GM21526 (cell line): ENCODE results near the gene ASTL.

ENCODE experiments used
- ATAC-seq: cut with Tn5 transposase; IDR thresholded peaks from one replicate; pipeline ENCODE4 v1.9.1; 2021; ENCODE audit warnings: moderate library complexity; ENCODE audit not compliant: unreplicated experiment, low FRiP score

ASTL gene

DNA sequence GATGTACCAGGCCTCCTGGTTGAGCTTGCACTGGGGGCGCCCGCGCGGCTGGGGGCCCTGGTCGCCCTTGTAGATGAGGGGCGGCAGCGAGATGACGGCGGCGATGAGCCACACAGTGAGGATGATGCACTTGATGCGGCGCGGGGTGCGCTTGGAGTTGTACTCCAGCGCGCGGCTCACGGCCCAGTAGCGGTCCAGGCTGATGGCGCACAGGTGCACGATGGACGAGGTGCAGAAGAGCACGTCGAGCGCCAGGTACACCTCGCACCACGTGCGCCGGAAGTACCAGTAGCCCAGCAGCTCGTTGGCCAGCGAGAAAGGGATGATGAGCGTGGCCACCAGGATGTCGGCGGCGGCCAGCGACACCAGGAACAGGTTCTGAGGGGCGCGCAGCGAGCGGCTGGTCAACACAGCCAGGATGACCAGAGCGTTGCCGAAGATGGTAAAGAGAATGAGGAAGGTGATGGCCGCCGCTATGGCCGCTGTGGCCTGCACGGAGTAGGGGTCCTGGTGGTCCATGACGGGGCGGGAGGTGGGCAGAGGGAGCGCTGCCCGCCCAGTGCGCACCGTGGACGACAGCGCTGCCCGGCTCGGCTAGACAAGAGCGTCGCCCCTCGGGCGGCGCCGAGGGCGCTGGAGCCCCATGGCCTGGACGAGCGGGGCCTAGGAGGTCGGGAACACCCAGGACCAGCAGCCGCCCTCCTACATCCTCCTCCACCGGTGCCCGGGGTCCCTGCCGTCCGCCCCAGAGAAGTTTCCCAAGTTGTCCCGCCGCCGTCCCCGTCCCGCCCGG lies 22.5 kb downstream of the ASTL start:
- no peak for ATAC-seq

DNA sequence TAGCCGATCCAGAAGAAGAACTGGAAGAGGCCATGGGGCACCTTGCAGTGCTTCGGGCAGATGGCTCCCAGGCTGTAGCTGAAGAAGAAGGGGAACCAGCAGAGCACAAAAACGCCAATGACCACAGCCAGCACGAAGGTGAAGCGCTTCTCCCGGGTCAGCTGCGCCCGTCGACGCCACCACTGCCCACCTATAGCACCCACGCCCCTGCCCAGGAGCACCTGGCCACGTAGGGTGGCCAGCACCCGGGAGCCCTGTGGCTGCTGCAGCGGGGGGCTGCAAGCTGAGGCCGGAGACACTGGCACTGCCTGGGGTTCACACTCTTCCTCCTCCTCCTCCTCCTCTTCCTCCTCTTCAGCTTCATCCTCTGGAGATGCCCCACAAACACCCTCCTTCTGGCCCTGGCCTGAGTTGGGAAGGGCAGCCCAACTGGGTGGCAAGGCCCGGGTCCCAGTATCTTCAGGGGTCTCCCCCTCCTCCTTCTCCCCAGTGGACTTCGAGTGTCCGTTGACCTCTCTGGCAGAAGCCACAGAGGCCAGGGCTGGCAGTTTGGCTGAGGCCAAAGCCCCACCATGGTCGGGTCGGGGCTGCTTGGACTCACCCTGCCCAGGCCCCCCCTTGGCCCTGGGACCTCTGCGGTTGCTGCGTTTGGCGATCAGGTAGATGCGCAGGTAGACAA lies 23.3 kb downstream of the ASTL start:
- ATAC-seq, result no peak

GRCh38 chr2:96114546-96114902 lies 23.8 kb downstream of the ASTL start:
- ATAC-seq, result no peak

DNA sequence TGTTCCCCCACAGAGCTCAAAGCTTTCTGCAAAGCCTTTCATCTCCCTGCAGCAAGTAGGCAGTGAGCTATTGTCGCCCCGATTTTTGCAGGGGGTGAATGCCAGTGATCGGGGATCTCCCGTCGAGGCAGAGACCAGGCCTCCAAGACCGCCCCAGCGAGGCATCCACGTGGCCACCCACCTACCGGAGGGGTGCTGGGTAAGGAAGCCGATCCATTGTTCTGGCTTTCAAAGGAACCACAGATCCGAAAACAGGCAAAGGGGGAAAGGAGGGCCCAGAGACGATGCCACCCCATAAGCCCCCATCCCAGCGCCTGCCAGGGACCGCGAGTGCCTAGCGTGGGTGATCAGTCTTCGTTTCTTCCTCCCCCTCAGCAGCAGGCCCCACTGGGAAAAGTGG lies 24.4 kb downstream of the ASTL start:
- no peak for ATAC-seq

DNA sequence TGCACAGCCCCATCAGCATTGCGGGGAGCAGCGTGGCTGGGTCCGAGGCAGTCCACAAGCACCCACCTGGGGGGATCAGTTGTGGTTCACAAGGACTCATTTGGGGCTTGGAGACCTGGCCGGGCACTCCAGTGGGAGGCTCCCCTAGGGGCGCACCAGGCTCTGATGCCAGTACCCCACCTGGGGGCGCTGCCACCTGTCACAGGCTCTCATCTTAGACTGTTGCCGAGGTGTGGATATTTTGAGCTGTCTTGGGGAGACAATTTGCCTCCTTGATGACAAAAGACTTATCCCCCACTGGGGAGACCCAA lies 25.0 kb downstream of the ASTL start:
- no peak for ATAC-seq

DNA sequence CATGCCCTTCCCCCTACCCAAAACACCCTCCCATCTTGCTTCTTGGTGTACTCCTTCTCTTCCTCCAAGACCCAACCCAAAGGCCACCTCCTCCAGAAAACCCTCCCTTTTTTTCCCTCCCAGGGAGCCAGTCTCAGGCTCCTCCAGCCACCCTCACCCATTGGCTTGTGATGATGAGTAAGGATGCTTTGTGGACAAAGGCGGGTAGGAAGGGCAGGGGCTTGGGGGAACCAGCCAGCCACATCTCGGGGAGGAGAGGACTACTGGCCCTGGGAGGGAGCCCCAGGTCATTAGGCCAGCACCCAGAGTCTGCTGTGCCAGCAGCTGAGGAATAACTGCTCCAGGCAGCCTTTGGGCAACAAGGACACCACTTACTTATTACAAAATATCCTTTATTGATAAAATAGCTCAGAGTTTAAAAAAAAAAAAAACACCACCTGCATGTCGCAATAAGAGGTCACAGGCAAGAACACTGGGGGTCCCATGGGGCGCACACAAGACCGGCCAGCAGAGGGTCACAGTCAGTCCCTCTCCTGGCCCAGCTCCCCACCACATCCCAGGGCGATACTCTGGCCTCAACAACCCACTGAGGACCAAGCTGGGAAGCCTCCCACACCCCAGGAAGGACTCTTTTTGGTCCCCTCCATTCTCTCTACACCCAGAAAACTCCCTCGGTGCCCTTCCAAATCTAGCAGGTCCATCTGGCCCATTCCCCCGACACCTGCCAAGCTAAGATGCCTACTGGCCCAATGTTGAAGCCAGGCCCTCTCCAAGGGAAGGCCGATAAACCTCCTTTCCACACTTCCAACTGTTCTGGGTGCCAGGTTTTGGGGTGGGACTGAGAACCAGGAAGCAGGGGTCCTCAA lies 25.6 kb downstream of the ASTL start:
- no peak for ATAC-seq

DNA sequence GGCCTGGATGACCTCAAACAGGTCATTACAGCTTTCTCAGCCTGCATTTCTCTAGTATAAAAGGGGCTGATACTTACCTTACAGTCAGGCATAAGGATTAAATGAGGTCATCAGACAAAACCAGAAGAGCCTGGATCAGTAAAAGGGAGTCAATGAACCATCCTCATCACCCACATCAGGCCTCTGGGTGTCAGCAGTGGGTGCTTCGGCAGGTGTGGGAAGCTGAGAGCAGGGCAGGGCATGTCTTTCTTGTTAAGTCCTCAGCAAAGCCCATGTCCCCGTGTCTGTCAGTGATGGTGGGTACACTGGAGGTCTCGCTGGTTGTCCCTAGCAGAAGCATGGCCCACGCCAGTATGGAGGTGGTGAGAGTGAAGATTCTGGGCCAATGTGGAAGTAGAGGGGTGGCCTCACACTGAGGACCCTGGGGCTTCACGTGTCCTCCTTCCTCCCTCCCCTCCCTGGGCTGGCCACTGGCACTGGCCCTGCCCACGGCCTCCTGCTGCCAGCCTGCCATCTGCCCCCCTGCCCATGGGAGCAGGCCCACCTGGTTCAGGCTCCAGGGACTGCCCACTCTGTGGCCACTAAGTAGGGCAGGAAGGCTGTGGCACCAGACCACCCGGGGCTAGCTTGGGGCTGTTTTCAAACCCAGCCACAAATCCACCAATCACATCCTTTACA lies 26.3 kb downstream of the ASTL start:
- ATAC-seq, result no peak

- no peak for ATAC-seq
Observed at GRCh38 chr2:96111257-96111640, 27.1 kb downstream of the ASTL start.

DNA sequence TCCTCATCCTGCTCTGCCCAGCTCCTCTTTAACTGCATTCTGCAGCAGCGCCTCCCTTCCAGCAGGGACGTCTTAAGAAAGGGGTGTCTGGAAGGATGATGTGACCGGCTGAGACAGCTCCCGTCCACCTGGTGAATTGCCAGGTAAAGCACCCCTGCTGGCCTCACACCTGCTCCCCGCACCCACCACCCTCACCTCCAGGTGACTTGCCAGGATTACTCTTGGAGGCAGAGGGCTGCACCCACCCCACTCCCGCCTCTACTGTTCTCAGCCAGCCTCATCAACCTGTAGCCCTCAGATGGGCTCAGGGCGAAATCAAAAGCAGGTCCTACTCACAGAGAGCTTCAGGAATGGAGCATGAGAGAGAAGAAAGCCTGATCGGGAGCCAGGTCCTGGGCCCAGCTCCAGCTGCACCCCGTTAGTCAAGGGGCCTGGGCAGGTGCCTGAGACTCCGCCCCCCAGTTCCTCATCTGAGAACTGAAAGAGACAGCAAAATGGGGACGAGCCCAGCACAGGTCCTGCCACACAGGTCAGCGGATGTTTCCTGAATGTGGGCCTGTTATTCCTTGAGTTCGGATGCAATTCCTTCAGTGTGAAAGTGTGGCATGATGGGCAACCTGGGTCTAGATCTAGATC lies 27.6 kb downstream of the ASTL start:
- no peak for ATAC-seq

- ATAC-seq, result no peak
Observed at GRCh38 chr2:96109931-96110511, 28.3 kb downstream of the ASTL start.

- ATAC-seq, result no peak
Observed at GRCh38 chr2:96109361-96109680, 29.0 kb downstream of the ASTL start.

GRCh38 chr2:96108541-96109360 lies 29.6 kb downstream of the ASTL start:
- ATAC-seq, result no peak

DNA sequence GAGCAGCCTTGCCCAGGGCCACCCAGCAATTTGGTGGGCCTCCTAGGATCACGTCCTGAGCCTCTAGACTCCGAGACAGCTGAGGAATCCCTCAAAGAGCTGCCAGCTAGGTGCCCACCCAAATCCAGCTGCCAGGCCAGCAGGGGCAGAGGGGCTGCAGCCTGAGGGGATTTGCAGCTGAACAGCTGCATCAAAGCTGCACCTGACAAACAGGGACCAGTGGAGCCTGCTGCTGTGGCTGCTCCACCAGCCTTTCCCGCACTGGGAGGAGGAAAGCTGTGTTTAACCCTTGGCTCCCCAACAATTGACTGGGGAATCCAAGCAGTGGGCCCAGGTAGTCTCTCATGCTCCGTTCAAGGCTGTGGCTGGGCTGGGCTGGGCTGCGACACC lies 30.2 kb downstream of the ASTL start:
- no peak for ATAC-seq

- no peak for ATAC-seq
Observed at GRCh38 chr2:96107708-96108065, 30.6 kb downstream of the ASTL start.

GRCh38 chr2:96106991-96107707 lies 31.2 kb downstream of the ASTL start:
- ATAC-seq, result no peak

- ATAC-seq, result no peak
Observed at GRCh38 chr2:96105994-96106715, 32.1 kb downstream of the ASTL start.

DNA sequence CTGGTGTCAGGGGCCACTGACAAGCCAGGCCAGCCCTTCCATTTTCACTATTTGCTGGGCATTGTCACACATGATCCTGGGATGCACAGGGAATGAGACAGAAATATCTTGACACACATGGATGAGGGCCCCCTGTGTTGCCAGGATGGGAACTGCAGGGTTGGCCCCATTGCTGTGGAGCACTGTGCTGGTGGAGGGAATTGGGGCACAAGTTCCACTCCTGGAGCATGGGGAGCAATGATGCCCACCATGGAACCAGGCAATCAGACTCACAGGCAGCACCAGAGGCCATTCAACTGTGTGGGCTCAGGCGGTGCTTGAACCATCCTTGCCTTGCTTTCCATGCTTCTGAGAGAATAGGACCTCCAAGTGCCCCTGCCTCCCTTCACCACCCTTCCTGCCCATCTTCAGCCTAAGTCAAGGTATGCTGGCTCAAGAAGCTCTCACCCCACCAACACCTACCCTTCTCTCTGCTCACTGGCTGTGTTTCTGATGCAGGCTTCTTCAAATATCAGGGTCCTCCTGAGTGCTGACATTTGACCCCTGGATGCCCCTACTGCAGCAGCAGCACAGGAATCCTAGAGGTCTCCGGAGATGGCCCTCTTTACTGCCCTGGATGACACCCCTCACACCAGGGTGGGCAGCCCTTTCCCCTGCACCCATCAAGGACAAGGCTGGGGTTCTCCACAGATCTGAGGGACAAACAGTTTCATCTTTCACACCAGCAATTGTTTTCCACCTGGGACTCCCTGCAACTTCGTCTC lies 33.0 kb downstream of the ASTL start:
- no peak for ATAC-seq

- no peak for ATAC-seq
Observed at GRCh38 chr2:96104487-96104861, 33.8 kb downstream of the ASTL start.
